HG03045 (cell line): Measurements from ENCODE around the gene GJB6.

Experiments used
- ATAC-seq: cut with Tn5 transposase; IDR thresholded peaks from one replicate; pipeline ENCODE4 v1.9.1; 2021; ENCODE audit warnings: mild to moderate bottlenecking, moderate library complexity; ENCODE audit not compliant: unreplicated experiment

The GJB6 gene

GRCh38 chr13:20227730-20228129 lies 4.4 kb downstream of the GJB6 start:
- no peak for ATAC-seq

- no peak for ATAC-seq
Observed at GRCh38 chr13:20227288-20227687, 4.8 kb downstream of the GJB6 start.

GRCh38 chr13:20222553-20222952 lies 9.6 kb downstream of the GJB6 start:
- ATAC-seq: no peak

- ATAC-seq: no peak
Observed at GRCh38 chr13:20221772-20222171, 10.3 kb downstream of the GJB6 start.

- ATAC-seq: peak; percentile 92
Observed at GRCh38 chr13:20219577-20219976, 12.5 kb downstream of the GJB6 start.

GRCh38 chr13:20217168-20217567 lies 15.0 kb downstream of the GJB6 start:
- ATAC-seq: no peak

- ATAC-seq: no peak
Observed at GRCh38 chr13:20209948-20210347, 22.2 kb downstream of the GJB6 start.

- ATAC-seq: no peak
Observed at GRCh38 chr13:20206698-20207235, 25.4 kb downstream of the GJB6 start.

GRCh38 chr13:20206065-20206697 lies 25.9 kb downstream of the GJB6 start:
- no peak for ATAC-seq

- no peak for ATAC-seq
Observed at GRCh38 chr13:20198781-20199180, 33.3 kb downstream of the GJB6 start.

GRCh38 chr13:20197361-20197834 lies 34.7 kb downstream of the GJB6 start:
- ATAC-seq: no peak

- ATAC-seq: no peak
Observed at GRCh38 chr13:20195801-20196200, 36.3 kb downstream of the GJB6 start.

GRCh38 chr13:20193907-20194631 lies 38.0 kb downstream of the GJB6 start:
- ATAC-seq: no peak

GRCh38 chr13:20193162-20193906 lies 38.8 kb downstream of the GJB6 start:
- no peak for ATAC-seq

- no peak for ATAC-seq
Observed at GRCh38 chr13:20192836-20193161, 39.3 kb downstream of the GJB6 start, which contains the start of gene GJB2. GJB2 (minus strand) TSS chr13:20192938; CDS start chr13:20189581, 3,357 bp downstream.

GRCh38 chr13:20192158-20192835 lies 39.8 kb downstream of the GJB6 start:
- no peak for ATAC-seq

- ATAC-seq: no peak
Observed at GRCh38 chr13:20191311-20192157, 40.6 kb downstream of the GJB6 start.

- ATAC-seq: no peak
Observed at GRCh38 chr13:20190481-20191310, 41.4 kb downstream of the GJB6 start.

GRCh38 chr13:20190076-20190475 lies 42.0 kb downstream of the GJB6 start:
- ATAC-seq: no peak
